ENCODE measurements around the gene ST6GALNAC3. TPM values are rescaled to one million over a fixed set of nuclear protein-coding genes. Genes with fewer than 3 reads are reported as not detected.

Gene ST6GALNAC3
- total RNA-seq, 4 donors from 2014 or later = 1.00 to 5.7 (median 1.9) TPM; not detected in 1

GRCh38 chr1:76260279-76260678 is 185.7 kb downstream of the ST6GALNAC3 start:
- no peaks in the 10 kb centered on the region for H3K9me3 ChIP-seq
- H3K4me3 ChIP-seq = no peak overlapping the region
- no peak overlapping the region for H3K27ac ChIP-seq
- in situ Hi-C loops (cut with MboI; ENCODE audit: low pct_ligation_motif_present in 1 of 4, low pct_unique_long_range_greater_than_20kb in 1 of 4, low sequenced_read_pairs in 3 of 4) (no loop called here), intact Hi-C loops (cut with DNase I; ENCODE audit: low total_unique reads) (no loop called here)
- TF ChIP-seq CTCF (IDR thresholded peaks at IDR 0.05) (no peak), POLR2AphosphoS5 (IDR thresholded peaks at IDR 0.05) (no peak), POLR2A (IDR thresholded peaks at IDR 0.05) (no peak), EP300 (IDR thresholded peaks at IDR 0.05; ENCODE audit: low read depth) (no peak)
- no peak for DNase-seq
- no peaks in the 10 kb centered on the region for H3K27me3 ChIP-seq
- WGBS, 2 donors (ENCODE audit: low coverage in 1 of 2) = 57 to 67% methylated on average over 1 to 2 of the region's 2 CpGs
- no peaks in the 10 kb centered on the region for H3K4me1 ChIP-seq
- H3K36me3 ChIP-seq = no peaks in the 10 kb centered on the region

- Histone ChIP-seq H3K4me3 (no peak overlapping the region), H3K27me3 (no peaks in the 10 kb centered on the region), H3K27ac (no peak overlapping the region), H3K36me3 (no peaks in the 10 kb centered on the region), H3K9me3 (no peaks in the 10 kb centered on the region), H3K4me1 (no peaks in the 10 kb centered on the region)
- WGBS, 2 donors (ENCODE audit: low coverage in 1 of 2) = 79 to 100% methylated on average over 4 to 5 of the region's 5 CpGs
- no peak for DNase-seq
- TF ChIP-seq CTCF (IDR thresholded peaks at IDR 0.05) = no peak
- TF ChIP-seq POLR2A (IDR thresholded peaks at IDR 0.05) = no peak
- no peak for TF ChIP-seq POLR2AphosphoS5 (IDR thresholded peaks at IDR 0.05)
- no peak for TF ChIP-seq EP300 (IDR thresholded peaks at IDR 0.05; ENCODE audit: low read depth)
- intact Hi-C loops (cut with DNase I; ENCODE audit: low total_unique reads) = no loop called here
- in situ Hi-C loops (cut with MboI; ENCODE audit: low pct_ligation_motif_present in 1 of 4, low pct_unique_long_range_greater_than_20kb in 1 of 4, low sequenced_read_pairs in 3 of 4) = no loop called here
Measured at GRCh38 chr1:76262601-76263000, 188.1 kb downstream of the ST6GALNAC3 start.

GRCh38 chr1:76264642-76265041 is 190.1 kb downstream of the ST6GALNAC3 start:
- H3K27me3 ChIP-seq = no peaks in the 10 kb centered on the region
- intact Hi-C loops (cut with DNase I; ENCODE audit: low total_unique reads) = no loop called here
- TF ChIP-seq POLR2A (IDR thresholded peaks at IDR 0.05) (no peak), POLR2AphosphoS5 (IDR thresholded peaks at IDR 0.05) (no peak)
- H3K36me3 ChIP-seq = no peaks in the 10 kb centered on the region
- no peaks in the 10 kb centered on the region for H3K9me3 ChIP-seq
- peaks cover 0 to 8% (median 0%) of the 10 kb centered on the region in 4 donors for H3K4me1 ChIP-seq
- no peak for DNase-seq
- in situ Hi-C loops (cut with MboI; ENCODE audit: low pct_ligation_motif_present in 1 of 4, low pct_unique_long_range_greater_than_20kb in 1 of 4, low sequenced_read_pairs in 3 of 4) = no loop called here
- no peak overlapping the region for H3K27ac ChIP-seq
- no peak overlapping the region for H3K4me3 ChIP-seq

- in situ Hi-C loops (cut with MboI; ENCODE audit: low pct_ligation_motif_present in 1 of 4, low pct_unique_long_range_greater_than_20kb in 1 of 4, low sequenced_read_pairs in 3 of 4) (no loop called here), intact Hi-C loops (cut with DNase I; ENCODE audit: low total_unique reads) (no loop called here)
- DNase-seq = no peak
- TF ChIP-seq POLR2A (IDR thresholded peaks at IDR 0.05) (no peak), CTCF (IDR thresholded peaks at IDR 0.05) (no peak), POLR2AphosphoS5 (IDR thresholded peaks at IDR 0.05) (no peak), EP300 (IDR thresholded peaks at IDR 0.05; ENCODE audit: low read depth) (no peak)
- 88% methylated on average over 4 of the region's 4 CpGs; no CpG with 5 or more reads in 1 of the 2 donors for WGBS, 2 donors (ENCODE audit: low coverage in 1 of 2)
- Histone ChIP-seq H3K27me3 (no peaks in the 10 kb centered on the region), H3K36me3 (no peaks in the 10 kb centered on the region), H3K9me3 (no peaks in the 10 kb centered on the region), H3K4me1 (peaks cover 0 to 14% (median 0%) of the 10 kb centered on the region in 4 donors), H3K4me3 (no peak overlapping the region), H3K27ac (no peak overlapping the region)
Measured at GRCh38 chr1:76266762-76267161, 192.2 kb downstream of the ST6GALNAC3 start.

GRCh38 chr1:76267631-76268030 is 193.1 kb downstream of the ST6GALNAC3 start:
- H3K36me3 ChIP-seq = no peaks in the 10 kb centered on the region
- no peak overlapping the region for H3K27ac ChIP-seq
- DNase-seq = no peak
- H3K4me1 ChIP-seq = peaks cover 0 to 14% (median 0%) of the 10 kb centered on the region in 4 donors
- no peak overlapping the region for H3K4me3 ChIP-seq
- H3K27me3 ChIP-seq = no peaks in the 10 kb centered on the region
- no peaks in the 10 kb centered on the region for H3K9me3 ChIP-seq
- intact Hi-C loops (cut with DNase I; ENCODE audit: low total_unique reads) = no loop called here
- 73 to 78% methylated on average over 2 of the region's 2 CpGs for WGBS, 2 donors (ENCODE audit: low coverage in 1 of 2)
- in situ Hi-C loops (cut with MboI; ENCODE audit: low pct_ligation_motif_present in 1 of 4, low pct_unique_long_range_greater_than_20kb in 1 of 4, low sequenced_read_pairs in 3 of 4) = no loop called here
- TF ChIP-seq EP300 (IDR thresholded peaks at IDR 0.05; ENCODE audit: low read depth) = no peak
- TF ChIP-seq POLR2A (IDR thresholded peaks at IDR 0.05) = no peak
- TF ChIP-seq POLR2AphosphoS5 (IDR thresholded peaks at IDR 0.05) = no peak
- TF ChIP-seq CTCF (IDR thresholded peaks at IDR 0.05) = no peak
